DOHH2 (cell line): ENCODE measurements around the gene BUB1.

ENCODE experiments used
- CTCF ChIP-seq: fragments of 200-600 bp; sonication (generic); IDR thresholded peaks from one replicate; pipeline ENCODE4 v1.5.1; 2014; ENCODE audit warnings: antibody characterized with exemption, mild to moderate bottlenecking, low read depth, low read length; ENCODE audit not compliant: poor library complexity, severe bottlenecking
- EZH2phosphoT487 ChIP-seq: fragments of 200-600 bp; sonication (generic); IDR thresholded peaks from 2 replicates; pipeline ENCODE4 v1.6.1; 2017; ENCODE audit warnings: borderline replicate concordance, mild to moderate bottlenecking, antibody characterized with exemption, low read length, moderate library complexity, mixed read lengths

GRCh38 chr2:110718382-110718781 lies 40.5 kb upstream of the BUB1 start:
- TF ChIP-seq CTCF (no peak), EZH2phosphoT487 (no peak)
